Rectal smooth muscle tissue (tissue), 1 donor: Measurements from ENCODE around the gene NBAS.
"Not testable (repeated sequence)": the region's sequence is repeated elsewhere in the genome, so short reads cannot be mapped to it uniquely, and the experiment has no call there.

Experiments
- H3K27ac ChIP-seq: one replicate; pipeline ENCODE4 v1.7.0; 2013; ENCODE audit warnings: low read depth, low read length, inconsistent platforms
- H3K27me3 ChIP-seq: one replicate; pipeline ENCODE4 v1.7.0; 2013; ENCODE audit warnings: low read length; ENCODE audit not compliant: control insufficient read depth, insufficient read depth
- H3K36me3 ChIP-seq: one replicate; pipeline ENCODE4 v1.7.0; 2013; ENCODE audit warnings: low read length; ENCODE audit not compliant: control insufficient read depth, insufficient read depth
- H3K4me1 ChIP-seq: one replicate; pipeline ENCODE4 v1.7.0; 2013; ENCODE audit warnings: low read length; ENCODE audit not compliant: control insufficient read depth, insufficient read depth
- H3K4me3 ChIP-seq: one replicate; pipeline ENCODE4 v1.7.0; 2013; ENCODE audit warnings: low read length
- H3K9ac ChIP-seq: one replicate; pipeline ENCODE4 v1.7.0; 2013; ENCODE audit warnings: low read length

NBAS gene

DNA sequence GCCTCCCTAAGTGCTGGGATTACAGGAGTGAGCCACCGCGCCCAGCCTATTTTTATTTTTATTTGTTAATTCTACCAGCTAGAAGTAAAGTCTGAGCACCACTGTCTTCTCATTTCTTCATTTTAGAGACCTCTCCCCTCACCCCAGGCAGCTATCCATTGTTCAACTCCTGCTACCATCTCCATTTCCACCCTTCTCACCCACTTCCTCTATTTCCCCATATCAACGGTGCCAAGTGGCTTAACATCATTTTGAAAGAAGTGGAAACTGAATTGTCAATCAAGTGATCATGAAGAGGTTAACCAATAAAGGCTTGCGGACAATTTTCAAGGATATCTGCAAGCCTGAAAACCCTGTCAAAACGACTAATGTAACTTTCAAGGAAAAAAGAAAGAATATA, 323.1 kb downstream of the NBAS start:
- Histone ChIP-seq H3K4me3 (no peak overlapping the region), H3K36me3 (no peaks in the 10 kb centered on the region), H3K9ac (no peak overlapping the region), H3K27ac (no peak overlapping the region), H3K4me1 (no peaks in the 10 kb centered on the region), H3K27me3 (no peaks in the 10 kb centered on the region)

DNA sequence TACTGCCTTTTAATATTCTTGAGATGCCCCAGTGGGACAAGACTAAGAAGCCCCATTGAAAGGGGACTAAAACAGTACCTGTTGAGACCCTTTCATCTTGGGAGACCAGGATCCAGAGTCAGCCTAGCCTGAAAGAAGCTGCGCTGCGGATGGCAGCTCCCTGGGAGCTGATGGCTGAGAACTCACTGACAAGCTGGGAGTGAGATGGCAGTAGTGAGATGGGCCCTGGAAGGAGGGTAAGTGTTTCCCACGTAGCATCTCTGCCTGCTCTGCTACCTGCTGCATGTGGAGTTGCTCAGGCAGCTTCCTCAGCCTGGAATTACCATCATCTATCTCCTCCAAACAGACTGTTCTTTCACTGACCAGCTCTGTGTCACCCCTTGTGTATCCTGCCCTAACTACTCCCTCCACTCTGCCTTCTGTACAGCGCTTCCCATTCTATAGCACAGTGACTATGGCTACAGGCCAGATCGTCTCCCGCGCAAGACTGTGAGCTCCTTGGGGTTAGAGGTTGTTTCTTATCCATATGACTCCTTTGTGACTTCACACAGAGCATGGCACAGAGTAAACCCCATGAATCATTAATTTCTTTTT, 330.4 kb downstream of the NBAS start:
- Histone ChIP-seq H3K27ac (no peak overlapping the region), H3K27me3 (no peaks in the 10 kb centered on the region), H3K4me3 (no peak overlapping the region), H3K4me1 (no peaks in the 10 kb centered on the region), H3K36me3 (peaks cover 2% of the 10 kb centered on the region), H3K9ac (no peak overlapping the region)

DNA sequence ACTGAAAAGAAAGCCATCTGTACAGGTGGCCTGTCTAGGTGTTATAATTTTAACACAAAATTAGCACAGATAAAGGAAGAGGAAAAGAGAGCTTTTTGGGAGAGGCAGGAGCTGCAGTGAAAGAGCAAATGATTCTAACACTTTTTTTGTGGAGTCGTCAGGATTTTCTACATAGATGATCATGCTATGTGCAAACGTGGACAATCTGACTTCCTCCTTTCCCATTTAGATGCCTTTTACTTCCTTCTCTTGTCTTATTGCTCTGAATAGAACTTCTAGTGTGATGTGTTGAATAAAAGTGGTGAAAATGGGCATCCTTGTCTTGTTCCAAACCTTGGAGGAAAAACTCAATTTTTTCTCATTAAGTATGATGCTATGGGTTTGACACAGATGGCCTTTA, 334.5 kb downstream of the NBAS start:
- no peaks in the 10 kb centered on the region for H3K4me1 ChIP-seq
- H3K4me3 ChIP-seq = no peak overlapping the region
- H3K9ac ChIP-seq = no peak overlapping the region
- no peak overlapping the region for H3K27ac ChIP-seq
- no peaks in the 10 kb centered on the region for H3K36me3 ChIP-seq
- no peaks in the 10 kb centered on the region for H3K27me3 ChIP-seq

DNA sequence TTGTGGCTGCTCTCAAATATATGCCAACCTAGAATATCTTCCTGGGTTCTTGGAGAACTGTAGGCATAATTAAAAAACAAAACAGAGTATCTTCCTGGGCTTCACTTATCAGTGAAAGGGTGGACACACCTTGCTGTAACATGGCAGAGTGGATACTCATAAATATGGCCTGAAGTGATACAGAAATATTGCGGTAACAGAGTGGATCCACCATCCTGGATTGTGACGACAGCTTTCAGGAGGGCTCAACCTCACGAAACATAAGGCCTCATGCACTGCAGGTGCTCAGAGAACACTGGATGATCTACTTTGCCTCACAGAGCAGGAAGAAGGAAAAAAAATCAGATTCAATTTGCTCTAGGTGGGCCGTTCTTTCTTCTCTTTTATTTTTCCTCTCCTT, 336.0 kb downstream of the NBAS start:
- Histone ChIP-seq H3K4me3 (no peak overlapping the region), H3K27ac (no peak overlapping the region), H3K4me1 (no peaks in the 10 kb centered on the region), H3K36me3 (no peaks in the 10 kb centered on the region), H3K9ac (no peak overlapping the region), H3K27me3 (no peaks in the 10 kb centered on the region)

DNA sequence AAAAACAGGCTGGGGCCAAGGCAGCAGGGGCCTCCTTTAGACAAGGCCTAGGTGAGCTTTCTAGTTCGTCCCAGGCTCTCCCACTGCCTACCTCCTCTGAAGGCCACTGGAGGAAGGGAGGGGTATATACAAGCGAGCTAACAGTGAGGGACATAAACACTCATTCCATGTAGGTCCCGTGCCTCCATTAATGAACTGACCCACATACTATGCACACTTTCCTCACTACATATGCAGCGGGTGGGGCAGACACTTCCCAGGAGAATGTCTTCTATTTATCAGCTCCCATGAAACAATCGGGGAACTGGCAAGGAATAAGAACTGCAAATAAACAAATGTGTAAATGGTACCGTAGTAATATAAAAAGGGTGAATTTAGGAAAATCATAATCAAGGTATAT, 336.5 kb downstream of the NBAS start:
- Histone ChIP-seq H3K27ac (no peak overlapping the region), H3K27me3 (no peaks in the 10 kb centered on the region), H3K4me3 (no peak overlapping the region), H3K9ac (no peak overlapping the region), H3K36me3 (no peaks in the 10 kb centered on the region), H3K4me1 (no peaks in the 10 kb centered on the region)

DNA sequence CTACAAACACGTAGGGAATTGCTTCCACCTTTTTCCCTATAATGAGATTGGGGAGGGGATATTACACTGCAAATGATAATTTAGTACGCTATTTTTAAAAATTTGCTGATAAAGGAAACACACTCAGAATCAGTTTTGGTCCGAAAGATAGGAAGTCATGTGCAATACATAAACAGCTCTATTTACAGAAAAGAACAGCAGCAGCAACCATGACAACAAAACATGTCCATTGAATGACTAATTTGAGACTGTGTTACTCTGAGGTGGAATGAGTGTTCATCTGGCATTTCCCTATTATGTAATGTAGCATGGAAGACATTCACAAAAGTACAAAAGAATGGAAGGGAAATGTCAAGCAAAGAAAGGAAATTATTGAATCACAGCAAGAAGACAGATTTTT, 337.2 kb downstream of the NBAS start:
- Histone ChIP-seq H3K27me3 (no peaks in the 10 kb centered on the region), H3K4me1 (no peaks in the 10 kb centered on the region), H3K27ac (no peak overlapping the region), H3K9ac (no peak overlapping the region), H3K4me3 (no peak overlapping the region), H3K36me3 (no peaks in the 10 kb centered on the region)

DNA sequence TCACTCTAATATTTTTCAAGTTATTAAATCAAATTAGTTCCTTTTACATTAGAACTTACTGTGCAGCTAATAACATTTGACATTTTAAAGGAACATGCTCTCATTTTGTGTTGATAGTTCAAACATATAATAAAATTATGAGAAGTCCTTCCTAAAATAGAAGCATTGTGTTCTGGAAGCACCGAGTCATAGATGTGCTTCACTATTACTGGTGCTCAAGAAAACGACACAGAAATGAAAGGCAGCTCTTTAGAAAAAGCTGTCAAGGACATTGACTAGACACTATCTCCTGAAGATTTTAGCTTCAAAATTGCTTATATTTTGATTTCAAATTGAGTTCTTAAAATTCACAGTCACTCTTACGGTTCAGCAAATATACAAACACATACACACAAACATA, 338.3 kb downstream of the NBAS start:
- Histone ChIP-seq H3K27me3 (no peaks in the 10 kb centered on the region), H3K27ac (no peak overlapping the region), H3K9ac (no peak overlapping the region), H3K4me1 (no peaks in the 10 kb centered on the region), H3K4me3 (no peak overlapping the region), H3K36me3 (peaks cover 5% of the 10 kb centered on the region)

DNA sequence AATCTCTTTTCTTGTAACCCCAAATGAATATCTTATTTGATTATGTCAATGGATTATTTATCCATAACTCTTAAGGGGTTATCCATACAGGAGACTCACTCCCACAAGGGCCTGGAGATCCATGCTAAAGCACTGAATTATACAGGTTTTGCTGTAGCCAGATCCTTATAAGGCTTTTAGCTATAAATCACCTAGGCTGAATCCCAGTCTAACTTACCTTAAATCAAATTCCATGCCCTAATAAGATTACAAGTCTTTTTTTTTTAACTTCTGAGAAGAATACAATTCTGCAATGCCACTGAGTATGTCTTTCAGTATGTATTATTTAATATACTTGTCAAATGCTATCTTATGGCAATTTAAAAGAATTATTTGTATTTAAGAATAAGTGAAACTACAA, 340.5 kb downstream of the NBAS start:
- H3K27me3 ChIP-seq = no peaks in the 10 kb centered on the region
- no peak overlapping the region for H3K27ac ChIP-seq
- H3K36me3 ChIP-seq = peaks cover 5% of the 10 kb centered on the region
- H3K4me1 ChIP-seq = no peaks in the 10 kb centered on the region
- H3K4me3 ChIP-seq = no peak overlapping the region
- no peak overlapping the region for H3K9ac ChIP-seq

DNA sequence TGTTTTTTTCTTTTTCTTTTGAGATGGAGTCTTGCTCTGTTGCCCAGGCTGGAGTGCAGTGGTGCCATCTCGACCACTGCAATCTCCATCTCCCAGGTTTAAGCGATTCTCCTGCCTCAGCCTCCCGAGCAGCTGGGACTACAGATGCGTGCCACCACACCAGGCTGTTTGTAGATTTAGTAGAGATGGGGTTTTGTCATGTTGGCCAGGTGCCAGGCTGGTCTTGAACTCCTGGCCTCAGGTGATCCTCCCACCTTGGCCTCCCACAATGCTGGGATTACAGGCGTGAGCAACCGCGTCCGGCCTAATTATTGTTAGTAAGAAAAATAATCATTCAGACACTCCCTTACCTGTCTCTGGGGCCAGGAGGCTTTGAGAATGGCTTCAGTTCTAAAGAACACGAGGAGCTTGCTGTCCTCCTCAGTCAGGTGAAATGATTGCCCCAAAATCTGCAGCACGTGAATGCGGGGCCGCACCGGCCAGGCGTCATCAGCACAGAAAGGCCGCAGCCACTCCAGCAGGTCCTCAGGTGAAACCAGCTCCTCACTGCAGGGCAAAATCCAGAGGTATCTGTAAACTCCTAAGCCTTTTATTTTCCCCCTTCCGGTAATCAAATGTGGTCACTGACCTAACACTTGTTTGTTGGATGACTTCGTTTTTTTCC, 342.6 kb downstream of the NBAS start:
- H3K36me3 ChIP-seq = peaks cover 5% of the 10 kb centered on the region
- H3K4me3 ChIP-seq = no peak overlapping the region
- H3K27me3 ChIP-seq = no peaks in the 10 kb centered on the region
- H3K27ac ChIP-seq = no peak overlapping the region
- H3K9ac ChIP-seq = no peak overlapping the region
- H3K4me1 ChIP-seq = no peaks in the 10 kb centered on the region

DNA sequence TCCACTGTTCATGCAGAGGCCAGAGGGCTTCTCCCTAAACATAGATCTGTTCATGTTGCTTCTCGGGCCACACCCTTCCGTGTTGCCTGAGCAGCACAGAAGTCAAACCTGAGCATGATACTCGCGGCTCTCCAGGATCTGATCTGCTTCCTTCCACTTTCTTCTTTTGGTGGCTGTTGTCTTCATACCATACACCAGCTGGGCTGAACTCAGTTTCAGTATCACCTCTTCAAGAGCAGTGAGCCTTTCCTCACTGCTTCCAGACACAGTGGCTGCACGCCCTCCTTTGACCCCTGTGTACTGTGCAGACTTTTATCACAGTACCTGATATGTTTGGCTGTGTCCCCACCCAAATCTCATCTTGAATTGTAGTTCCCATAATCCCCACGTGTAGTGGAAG, 348.9 kb downstream of the NBAS start:
- Histone ChIP-seq H3K27ac (no peak overlapping the region), H3K9ac (no peak overlapping the region), H3K36me3 (no peaks in the 10 kb centered on the region), H3K4me1 (no peaks in the 10 kb centered on the region), H3K27me3 (no peaks in the 10 kb centered on the region), H3K4me3 (no peak overlapping the region)

DNA sequence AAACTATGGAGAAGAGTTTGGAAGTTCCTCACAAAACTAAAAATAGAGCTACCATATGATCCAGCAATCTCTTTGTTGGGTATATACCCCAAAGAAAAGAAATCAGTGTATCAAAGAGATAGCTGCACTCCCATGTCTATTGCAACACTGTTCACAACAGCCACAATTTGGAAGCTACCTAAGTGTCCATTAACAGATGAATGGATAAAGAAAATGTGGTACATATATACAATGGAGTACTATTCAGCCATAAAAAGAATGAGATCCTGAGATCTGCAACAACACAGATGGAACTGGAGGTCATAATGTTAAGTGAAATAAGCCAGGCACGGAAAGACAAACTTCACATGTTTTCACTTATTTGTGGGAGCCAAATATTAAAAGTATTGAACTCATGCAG, 350.6 kb downstream of the NBAS start:
- not testable (repeated sequence) for H3K4me3 ChIP-seq, H3K9ac ChIP-seq, H3K36me3 ChIP-seq, H3K27me3 ChIP-seq, H3K4me1 ChIP-seq, H3K27ac ChIP-seq

DNA sequence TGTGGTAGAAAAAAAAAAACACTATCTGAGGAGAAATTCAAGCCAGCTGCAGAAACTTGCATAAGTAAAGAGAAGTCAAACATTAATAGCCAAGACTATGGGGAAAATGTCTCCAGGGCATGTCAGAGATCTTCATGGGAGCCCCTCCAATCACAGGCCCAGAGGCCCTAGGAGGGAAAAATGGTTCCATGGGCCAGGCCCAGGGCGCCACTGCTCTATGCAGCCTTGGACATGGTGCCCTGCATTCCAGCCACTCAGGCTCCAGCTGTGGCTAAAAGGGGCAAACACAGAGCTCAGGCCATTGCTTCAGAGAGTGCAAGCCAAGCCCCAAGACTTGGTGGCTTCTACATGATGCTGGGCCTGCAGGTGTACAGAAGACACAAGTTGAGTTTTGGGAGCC, 354.7 kb downstream of the NBAS start:
- Histone ChIP-seq H3K36me3 (no peaks in the 10 kb centered on the region), H3K27ac (no peak overlapping the region), H3K9ac (no peak overlapping the region), H3K4me3 (no peak overlapping the region), H3K27me3 (no peaks in the 10 kb centered on the region), H3K4me1 (no peaks in the 10 kb centered on the region)

DNA sequence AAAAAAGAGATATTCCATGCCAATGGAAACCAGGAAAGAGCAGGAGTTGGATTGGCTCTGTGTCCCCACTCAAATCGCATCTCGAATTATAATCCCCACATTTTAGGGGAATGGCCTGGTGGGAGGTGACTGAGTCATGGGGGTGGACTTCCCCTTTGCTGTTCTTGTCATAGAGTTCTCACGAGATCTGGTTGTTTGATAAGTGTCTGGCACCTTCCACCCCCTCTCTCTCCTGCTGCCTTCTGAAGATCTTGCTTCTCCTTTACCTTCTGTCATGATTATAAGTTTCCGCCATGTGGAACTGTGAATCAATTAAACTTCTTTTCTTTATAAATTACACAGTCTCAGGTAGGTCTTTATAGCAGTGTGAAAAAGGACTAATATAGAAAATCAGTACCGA, 355.6 kb downstream of the NBAS start:
- H3K9ac ChIP-seq = no peak overlapping the region
- H3K4me1 ChIP-seq = no peaks in the 10 kb centered on the region
- H3K36me3 ChIP-seq = no peaks in the 10 kb centered on the region
- H3K27ac ChIP-seq = no peak overlapping the region
- no peak overlapping the region for H3K4me3 ChIP-seq
- H3K27me3 ChIP-seq = no peaks in the 10 kb centered on the region
